Measurements from ENCODE around the gene GLB1L3. TPM values are rescaled to one million over a fixed set of nuclear protein-coding genes. Genes with fewer than 3 reads are reported as not detected.

The GLB1L3 gene
- polyA plus RNA-seq, 1 donor (not counting 4 experiments of a cell fraction or from before 2014, with no cell fraction given), result 3.0 TPM

DNA sequence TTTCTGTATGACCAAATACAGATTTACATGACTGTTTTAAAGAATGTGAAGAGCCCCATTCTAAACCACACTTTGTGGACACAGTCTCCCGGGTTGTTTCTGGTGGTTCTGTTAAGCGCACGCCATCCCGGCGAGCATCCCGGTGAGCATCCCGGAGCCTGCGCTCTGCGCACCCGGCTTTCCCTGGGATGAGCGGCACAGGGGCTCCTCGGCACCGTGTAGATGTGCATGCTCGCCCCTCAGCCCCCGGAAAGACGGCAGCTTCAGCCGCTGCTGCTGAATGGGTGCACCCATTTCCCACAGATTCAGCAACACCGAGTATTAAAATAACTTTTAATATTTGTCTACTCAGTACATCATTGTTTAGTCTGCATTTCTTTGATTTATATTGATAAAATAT lies 91.6 kb downstream of the GLB1L3 start:
- no peak for TF ChIP-seq EZH2 (IDR thresholded peaks at IDR 0.05; ENCODE audit: low read length)
- DNase-seq (ENCODE audit: low read depth, low spot score), result no peak
- no peaks in the 10 kb centered on the region for H4K20me1 ChIP-seq (ENCODE audit: control insufficient read depth, extremely low read depth, insufficient read depth, low read length)
- H2AFZ ChIP-seq (ENCODE audit: control insufficient read depth, low read length), result no peak overlapping the region
- FAIRE-seq, result no peak
- no peaks in the 10 kb centered on the region for H3K4me1 ChIP-seq (ENCODE audit: control insufficient read depth, extremely low read depth, insufficient read depth, low read length)
- H3K4me3 ChIP-seq (ENCODE audit: control insufficient read depth in 2 of 3, extremely low read depth in 1 of 3, insufficient read depth in 2 of 3, low read depth in 1 of 3, low read length in 3 of 3), result no peak overlapping the region
- no peaks in the 10 kb centered on the region for H3K27me3 ChIP-seq (ENCODE audit: control insufficient read depth, extremely low read depth, insufficient read depth, low read length)
- no peak overlapping the region for H3K27ac ChIP-seq (ENCODE audit: control insufficient read depth, insufficient read depth, low read length)
- no peaks in the 10 kb centered on the region for H3K36me3 ChIP-seq (ENCODE audit: control insufficient read depth in 2 of 2, extremely low read depth in 1 of 2, insufficient read depth in 2 of 2, low read length in 2 of 2)
- dilution Hi-C loops (cut with MboI; ENCODE audit: extremely low pct_ligation_motif_present, low sequenced_read_pairs), result no loop called here
- no peak overlapping the region for H3K4me2 ChIP-seq (ENCODE audit: control insufficient read depth, extremely low read depth, insufficient read depth, low read depth, low read length)
- no peaks in the 10 kb centered on the region for H3K9me3 ChIP-seq (ENCODE audit: control insufficient read depth, low read depth, low read length)
- no peaks in the 10 kb centered on the region for H3K9me1 ChIP-seq (ENCODE audit: control insufficient read depth, extremely low read depth, insufficient read depth, low read length)
- no peak overlapping the region for H3K9ac ChIP-seq (ENCODE audit: control insufficient read depth, extremely low read depth, insufficient read depth, low read length)
- H3K79me2 ChIP-seq (ENCODE audit: control insufficient read depth, insufficient read depth, low read length), result no peaks in the 10 kb centered on the region

Other genes with a start within 250 kb of the GLB1L3 start
- gene JAM3, start 207.3 kb upstream of the GLB1L3 start, polyA plus RNA-seq, result 5.5 to 17.0 TPM (median 11.4 TPM) in 3 replicates
- gene NCAPD3, start 52.4 kb upstream of the GLB1L3 start, polyA plus RNA-seq, result 16.6 to 23.0 TPM (median 21.4 TPM) in 3 replicates
- gene VPS26B, start 51.7 kb upstream of the GLB1L3 start, polyA plus RNA-seq, result 43.2 to 50.2 TPM (median 46.9 TPM) in 3 replicates
- 33.9 to 47.9 TPM (median 45.8 TPM) in 3 replicates for gene THYN1, start 23.0 kb upstream of the GLB1L3 start, polyA plus RNA-seq
- gene ACAD8, start 22.8 kb upstream of the GLB1L3 start, polyA plus RNA-seq, result 18.2 to 21.7 TPM (median 20.6 TPM) in 3 replicates
- gene GLB1L2, start 55.6 kb downstream of the GLB1L3 start, polyA plus RNA-seq, result 4.0 to 5.1 TPM (median 4.3 TPM) in 3 replicates
- gene B3GAT1, start 135.9 kb downstream of the GLB1L3 start, polyA plus RNA-seq, result 0.04 to 0.11 TPM (median 0.04 TPM) in 3 replicates

All from keratinocyte (primary cell).